ENCODE results near the gene ELF2.
"Not testable (repeated sequence)": the region's sequence is repeated elsewhere in the genome, so short reads cannot be mapped to it uniquely, and the experiment has no call there.

The ELF2 gene

GRCh38 chr4:139177049-139177868, at the start of gene ELF2:
TSS of gene ELF2 (minus strand) at chr4:139177218. CDS start at chr4:139137701, 39,517 bp downstream.
- DNase-seq (ENCODE audit: low spot score), result peak; percentile 93

GRCh38 chr4:139223682-139224317, 46.8 kb upstream of the ELF2 start:
- DNase-seq (ENCODE audit: low spot score), result no peak

GRCh38 chr4:139222215-139222614, 45.2 kb upstream of the ELF2 start:
- DNase-seq (ENCODE audit: low spot score), result no peak

- DNase-seq (ENCODE audit: low spot score), result no peak
These were observed 44.7 kb upstream of the ELF2 start for GRCh38 chr4:139221687-139222086.

DNA sequence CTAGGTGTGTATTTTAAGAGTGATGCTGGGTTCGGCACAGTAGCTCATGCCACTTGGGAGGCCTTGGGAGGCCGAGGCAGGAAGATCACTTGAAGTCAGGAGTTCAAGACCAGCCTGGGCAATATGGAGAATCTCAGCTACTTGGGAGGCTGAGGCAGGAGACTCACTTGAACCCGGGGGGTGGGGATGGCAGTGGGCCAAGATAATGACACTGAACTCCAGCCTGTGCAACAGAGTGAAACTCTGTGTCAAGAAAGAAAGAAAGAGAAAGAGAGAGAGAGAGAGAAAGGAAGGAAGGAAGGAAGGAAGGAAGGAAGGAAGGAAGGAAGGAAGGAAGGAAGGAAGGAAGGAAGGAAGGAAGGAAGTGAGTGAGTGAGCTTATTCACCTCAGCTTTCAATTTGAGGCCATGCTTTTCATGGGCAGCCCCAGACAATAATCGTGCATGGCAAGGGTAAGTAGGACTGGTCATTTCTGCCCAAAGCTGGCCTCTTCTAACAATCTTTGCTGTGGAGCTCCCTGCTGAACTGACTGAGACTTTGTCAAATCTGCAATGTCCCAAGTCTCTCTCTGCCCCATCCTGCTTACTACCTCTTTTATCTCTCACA, 42.5 kb upstream of the ELF2 start:
- no peak for DNase-seq (ENCODE audit: low spot score)

DNA sequence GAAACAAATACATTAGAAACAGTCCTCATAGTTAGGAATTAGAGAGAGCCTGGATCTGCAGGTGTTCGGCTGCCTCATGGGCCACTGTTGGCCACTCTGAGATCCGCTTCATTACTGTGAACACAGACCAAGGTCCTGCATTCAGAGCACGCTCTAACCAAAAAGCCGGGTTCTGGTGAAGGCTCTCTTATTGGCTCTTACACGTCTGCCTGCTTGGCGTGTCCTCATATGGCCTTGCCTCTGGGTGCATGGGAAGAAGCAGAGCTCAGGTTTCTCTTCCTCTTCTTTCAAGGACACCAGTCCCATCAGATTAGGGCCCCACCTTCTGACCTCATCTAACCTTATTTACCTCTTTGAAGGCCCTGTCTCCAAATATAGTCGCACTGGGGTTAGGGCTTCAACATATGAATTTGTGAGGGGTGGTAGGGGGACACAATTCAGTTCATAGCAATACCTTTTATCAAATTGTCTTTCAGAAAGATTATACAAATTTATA, 37.1 kb upstream of the ELF2 start:
- DNase-seq (ENCODE audit: low spot score), result no peak

DNA sequence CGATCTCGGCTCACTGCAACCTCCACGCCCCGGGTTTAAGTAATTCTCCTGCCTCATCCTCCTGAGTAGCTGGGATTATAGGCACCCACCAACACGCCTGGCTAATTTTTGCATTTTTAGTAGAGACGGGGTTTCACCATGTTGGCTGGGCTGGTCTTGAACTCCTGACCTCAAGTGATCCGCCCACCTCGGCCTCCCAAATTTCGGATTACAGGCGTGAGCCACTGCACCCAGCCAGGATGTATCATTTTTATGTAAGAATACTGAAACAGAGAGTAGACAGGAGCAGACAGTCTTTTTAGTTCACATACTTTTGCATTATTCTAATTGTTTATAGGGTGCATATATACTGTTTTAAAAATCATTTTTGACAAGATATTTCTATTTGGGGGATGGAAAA, 36.6 kb upstream of the ELF2 start:
- DNase-seq (ENCODE audit: low spot score), result not testable (repeated sequence)

DNA sequence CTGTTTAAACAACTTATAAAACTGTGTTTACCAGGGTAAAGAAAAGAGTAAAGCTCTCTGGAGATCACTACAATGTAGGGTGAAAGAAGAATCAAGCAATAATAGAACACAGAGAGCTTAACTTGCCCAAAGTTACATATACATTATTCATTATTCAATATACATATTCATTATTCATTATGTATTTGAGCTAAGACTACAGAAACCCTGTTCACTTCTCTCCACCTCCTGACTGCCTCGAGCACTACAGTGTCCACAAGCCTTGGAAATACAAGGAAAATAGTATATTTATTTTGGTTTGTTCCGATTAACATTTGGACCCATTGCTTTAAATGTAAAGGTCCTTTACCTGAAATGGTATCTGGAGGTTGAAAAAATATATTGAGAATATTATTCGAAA, 35.9 kb upstream of the ELF2 start:
- no peak for DNase-seq (ENCODE audit: low spot score)

DNA sequence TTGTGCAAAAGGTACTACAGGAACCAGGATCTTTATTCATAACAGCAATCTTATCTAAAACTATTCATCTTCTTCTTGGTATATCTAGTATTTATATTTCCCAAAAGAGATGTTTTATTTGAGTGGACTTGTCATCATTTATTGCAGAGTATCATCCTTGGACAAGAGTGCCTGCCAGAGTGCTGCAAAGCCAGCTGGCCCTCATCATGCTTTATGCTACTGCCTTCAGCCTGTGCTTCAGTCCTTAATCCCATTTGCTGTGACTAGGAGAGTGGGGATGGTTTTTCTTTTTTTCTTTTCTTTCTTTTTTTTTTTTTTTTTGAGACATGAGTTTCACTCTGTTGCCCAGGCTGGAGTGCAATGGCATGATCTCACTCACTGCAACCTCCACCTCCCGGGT, 33.5 kb upstream of the ELF2 start:
- no peak for DNase-seq (ENCODE audit: low spot score)

- no peak for DNase-seq (ENCODE audit: low spot score)
These were observed 32.5 kb upstream of the ELF2 start for GRCh38 chr4:139209470-139210063.

DNA sequence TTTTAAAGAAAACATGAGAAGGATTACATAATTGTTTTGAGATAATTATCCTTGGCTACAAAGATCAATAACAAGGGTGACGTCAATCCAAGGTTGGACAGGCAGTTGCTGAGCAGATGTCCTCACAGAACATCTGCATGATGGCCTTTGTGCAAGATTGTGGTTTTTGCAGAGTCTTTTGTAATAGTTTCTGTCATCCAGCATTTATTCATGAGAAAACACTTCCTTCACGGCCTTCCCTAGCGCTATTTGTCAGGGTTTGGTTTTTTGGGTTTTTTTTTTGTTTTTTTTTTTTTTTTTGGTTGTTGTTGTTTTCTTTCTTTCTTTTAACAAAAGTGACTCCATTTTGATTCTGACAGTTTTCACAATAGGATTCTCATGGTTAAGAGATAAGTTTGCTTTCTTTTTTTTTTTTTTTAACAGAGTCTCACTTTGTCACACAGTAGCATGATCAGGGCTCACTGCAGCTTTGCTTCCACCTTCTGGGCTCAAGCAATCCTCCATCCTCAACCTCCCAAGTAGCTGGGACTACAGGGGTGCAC, 31.5 kb upstream of the ELF2 start:
- DNase-seq (ENCODE audit: low spot score), result no peak

DNA sequence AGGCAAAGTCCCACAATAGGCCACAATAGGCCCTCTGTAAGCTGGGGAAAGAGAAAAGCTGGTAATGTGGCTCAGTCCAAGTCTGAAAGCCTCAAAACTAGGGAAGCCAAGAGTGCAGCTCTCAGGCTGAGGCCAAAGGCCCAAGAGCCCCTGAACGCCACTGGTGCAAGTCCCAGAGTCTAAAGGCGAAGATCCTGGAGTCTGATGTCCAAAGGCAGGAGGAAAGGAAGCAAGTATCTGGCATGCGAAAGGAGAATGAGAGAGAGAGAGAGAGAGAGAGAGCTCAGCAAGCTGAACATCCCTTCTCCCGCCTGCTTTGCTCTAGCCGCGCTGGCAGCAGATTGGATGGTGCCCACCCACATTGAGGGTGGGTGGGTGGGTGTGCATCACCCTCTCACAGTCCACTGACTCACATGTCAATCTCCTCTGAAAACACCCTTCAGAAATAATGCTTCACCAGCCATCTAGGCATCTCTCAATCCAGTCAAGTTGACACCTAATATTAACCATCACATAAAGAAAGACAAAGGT, 30.9 kb upstream of the ELF2 start:
- no peak for DNase-seq (ENCODE audit: low spot score)

- no peak for DNase-seq (ENCODE audit: low spot score)
These were observed 30.2 kb upstream of the ELF2 start for GRCh38 chr4:139207247-139207646.

DNA sequence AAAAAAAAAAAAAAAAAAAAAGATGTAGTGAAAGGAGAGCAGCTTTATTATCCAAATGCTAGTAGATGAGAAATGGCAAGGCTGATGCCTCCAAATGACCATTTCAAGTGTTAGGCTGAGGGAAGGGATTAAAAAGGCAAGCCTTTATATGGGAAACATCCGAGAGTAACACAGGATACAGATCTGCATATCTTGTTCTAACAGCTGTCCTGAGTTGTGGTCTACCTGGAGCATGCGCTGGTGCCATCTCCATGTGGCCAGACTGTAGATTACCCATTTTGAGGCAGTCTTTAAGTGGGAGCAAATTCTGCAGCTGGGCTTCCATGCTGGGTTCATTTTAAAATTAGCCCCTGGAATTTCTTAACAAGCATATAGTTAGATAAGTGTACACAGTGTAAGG, 26.0 kb upstream of the ELF2 start:
- no peak for DNase-seq (ENCODE audit: low spot score)

- no peak for DNase-seq (ENCODE audit: low spot score)
These were observed 23.5 kb upstream of the ELF2 start for GRCh38 chr4:139200506-139200905.

DNA sequence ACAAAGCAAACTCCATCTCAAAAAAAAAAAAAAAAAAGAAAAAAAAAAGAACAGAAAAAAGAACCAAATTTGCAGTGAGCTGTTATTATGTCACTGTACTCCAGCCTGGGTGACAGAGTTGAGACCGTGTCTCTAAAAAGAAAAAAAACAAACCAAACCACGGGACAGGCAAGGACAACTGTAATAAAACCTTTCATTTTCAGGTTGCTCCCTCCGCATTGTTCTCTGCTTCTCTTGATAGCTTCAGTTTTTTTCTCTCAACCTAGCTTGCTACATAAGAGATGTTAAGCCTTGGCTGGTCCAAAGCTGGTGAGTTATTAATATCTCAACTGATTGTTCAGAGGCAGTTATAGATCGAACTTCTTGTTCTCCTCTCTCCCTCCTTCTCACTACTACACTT, 23.1 kb upstream of the ELF2 start:
- DNase-seq (ENCODE audit: low spot score), result no peak

DNA sequence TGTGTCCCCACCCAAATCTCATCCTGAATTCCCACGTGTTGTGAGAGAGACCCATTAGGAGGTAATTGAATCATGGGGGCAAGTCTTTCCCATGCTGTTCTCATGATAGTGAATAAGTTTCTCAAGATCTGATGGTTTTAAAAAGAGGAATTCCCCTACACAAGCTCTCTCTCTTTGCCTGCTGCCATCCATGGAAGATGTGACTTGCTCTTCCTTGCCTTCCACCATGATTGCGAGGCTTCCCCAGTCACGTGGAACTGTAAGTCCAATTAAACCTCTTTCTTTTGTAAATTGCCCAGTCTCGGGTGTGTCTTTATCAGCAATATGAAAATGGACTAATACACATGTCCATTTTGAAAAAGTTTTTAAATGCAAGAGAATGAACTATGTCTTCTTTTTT, 20.2 kb upstream of the ELF2 start:
- DNase-seq (ENCODE audit: low spot score), result not testable (repeated sequence)

- no peak for DNase-seq (ENCODE audit: low spot score)
These were observed 19.4 kb upstream of the ELF2 start for GRCh38 chr4:139196462-139196861.

DNA sequence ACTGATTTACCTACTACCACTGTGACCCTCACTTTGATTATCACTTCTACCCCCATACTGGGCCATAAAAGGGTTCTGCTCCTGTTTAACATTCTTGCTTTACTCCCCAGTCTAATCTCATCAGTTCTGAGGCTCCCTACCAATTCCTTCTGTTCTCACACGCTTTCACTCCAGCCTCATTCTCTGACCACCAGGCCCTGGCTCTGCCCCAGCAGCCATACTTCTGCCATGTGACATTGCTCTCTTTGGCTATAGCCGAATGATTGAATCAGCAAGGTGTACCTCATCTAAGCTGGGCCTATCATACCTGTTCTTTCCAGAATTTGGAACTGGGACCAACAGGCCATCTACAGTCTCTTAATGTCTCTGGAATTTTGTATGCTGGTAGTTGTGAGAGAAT, 14.4 kb upstream of the ELF2 start:
- no peak for DNase-seq (ENCODE audit: low spot score)

GRCh38 chr4:139189972-139190371, 13.0 kb upstream of the ELF2 start:
- DNase-seq (ENCODE audit: low spot score), result no peak

DNA sequence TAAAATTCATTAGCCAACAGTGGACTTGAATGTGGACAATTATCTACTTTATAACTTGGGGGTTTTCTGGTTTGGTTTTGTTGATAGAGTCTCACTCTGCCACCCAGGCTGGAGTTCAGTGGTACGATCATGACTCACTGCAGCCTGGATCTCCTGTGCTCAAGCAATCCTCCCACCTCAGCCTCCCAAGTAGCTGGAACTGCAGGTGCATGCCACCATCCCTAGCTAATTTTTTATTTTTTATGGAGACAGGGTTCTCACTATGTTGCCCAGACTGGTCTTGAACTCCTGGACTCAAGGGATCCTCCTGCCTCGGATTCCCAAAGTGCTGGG, 12.4 kb upstream of the ELF2 start:
- no peak for DNase-seq (ENCODE audit: low spot score)

GRCh38 chr4:139188648-139189416, 11.8 kb upstream of the ELF2 start:
- DNase-seq (ENCODE audit: low spot score), result no peak

Data from D341Med (cell line).